Activated CD4-positive, alpha-beta T cell treated with anti-CD3 and anti-CD28 coated beads, Interleukin-2, Interleukin-6, amounts not matched to agents 100 ng/mL and 50 ng/mL, durations not matched to agents 16 hours and 8 hours (primary cell): ENCODE results near the gene MYL6.
A peak's percentile ranks its signal among the peaks of the same experiment; 100 is the strongest.
"Not testable (repeated sequence)": the region's sequence is repeated elsewhere in the genome, so short reads cannot be mapped to it uniquely, and the experiment has no call there.

ENCODE experiments used
- DNase-seq: peaks from one replicate; pipeline ENCODE4 v3.0.0-alpha.2; 2020

The MYL6 gene

DNA sequence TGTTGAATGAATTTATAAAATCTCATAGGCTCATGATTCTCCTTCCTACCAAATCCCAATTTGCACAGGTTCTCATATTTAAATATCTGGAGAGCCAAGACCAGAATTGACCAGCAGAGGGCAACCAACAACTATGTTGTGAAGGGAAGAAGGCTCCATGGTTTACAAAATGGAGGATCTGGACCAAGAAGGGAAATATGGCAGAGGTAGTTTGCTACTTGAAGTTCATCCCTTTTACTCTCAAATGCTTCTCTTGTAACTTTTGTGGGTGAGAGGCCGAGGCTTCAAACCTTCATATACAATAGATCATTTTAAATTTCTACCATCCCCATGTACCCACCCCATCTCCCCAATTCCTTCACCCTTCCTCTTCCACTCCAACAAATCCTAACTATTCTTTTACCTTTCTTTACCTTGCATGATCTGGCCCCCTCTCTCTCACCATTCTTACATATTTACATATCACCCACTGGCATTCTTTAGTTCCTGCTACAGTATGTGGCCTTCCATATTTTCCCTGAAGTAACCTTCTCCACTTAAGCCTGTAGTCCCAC, 34.9 kb downstream of the MYL6 start:
- peak; percentile 87 for DNase-seq

DNA sequence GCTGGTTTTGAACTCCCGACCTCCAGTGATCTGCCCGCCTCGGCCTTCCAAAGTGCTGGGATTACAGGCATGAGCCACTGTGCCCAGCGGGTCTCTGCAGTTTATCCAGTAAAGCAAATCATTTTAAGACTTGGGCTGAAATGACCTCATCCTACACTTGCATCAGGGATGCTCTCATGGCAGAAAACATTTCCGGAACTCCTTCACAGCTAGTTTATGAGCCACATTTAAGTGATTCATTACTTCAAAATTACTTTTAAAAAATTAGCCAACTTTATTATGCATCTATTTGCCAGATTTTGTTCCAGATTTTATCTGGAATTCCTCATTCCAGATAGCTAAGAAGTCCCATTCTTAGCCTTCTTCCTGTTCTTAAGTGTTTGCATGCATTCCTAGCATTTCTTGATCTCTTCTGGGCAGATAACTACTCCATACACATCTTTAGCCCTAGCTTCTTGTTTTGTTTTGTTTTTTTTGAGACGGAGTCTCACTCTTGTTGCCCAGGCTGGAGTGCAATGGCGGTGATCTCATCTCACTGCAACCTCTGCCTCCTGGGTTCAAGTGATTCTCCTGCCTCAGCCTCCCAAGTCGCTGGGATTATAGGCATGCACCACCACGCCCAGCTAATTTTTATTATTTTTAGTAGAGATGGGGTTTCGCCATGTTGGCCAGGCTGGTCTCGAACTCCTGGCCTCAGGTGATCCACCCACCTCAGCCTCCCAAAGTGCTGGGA, 38.8 kb downstream of the MYL6 start:
- DNase-seq = not testable (repeated sequence)

DNA sequence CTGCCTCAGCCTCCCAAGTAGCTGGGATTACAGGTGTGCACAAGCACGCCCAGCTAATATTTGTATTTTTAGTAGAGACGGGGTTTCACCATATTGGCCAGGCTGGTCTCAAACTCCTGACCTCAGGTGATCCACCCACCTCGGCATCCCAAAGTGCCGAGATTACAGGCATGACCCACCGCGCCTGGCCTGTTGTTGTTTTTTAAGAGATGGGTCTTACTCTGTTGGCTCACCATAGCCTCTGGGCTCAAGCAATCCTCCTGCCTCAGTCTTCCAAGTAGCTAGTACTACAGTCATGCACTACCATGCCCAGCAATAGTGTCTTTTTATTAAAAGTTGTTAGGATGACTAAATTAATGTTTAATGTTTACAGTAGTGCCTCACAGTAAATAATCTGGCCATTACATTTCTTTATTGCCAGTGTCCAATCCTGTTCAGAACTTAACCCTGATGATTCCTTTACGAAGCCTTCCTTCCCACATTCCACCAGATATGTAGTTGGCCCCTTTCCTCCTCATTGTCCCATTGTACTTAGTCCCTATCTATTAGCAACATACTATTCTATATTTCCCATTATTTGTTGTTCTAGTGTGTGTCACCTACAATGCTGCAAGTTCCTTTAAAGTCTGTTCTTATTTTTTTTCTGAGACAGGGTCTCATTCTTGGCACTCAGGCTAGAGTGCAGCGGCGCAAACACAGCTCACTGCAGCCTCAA, 39.9 kb downstream of the MYL6 start:
- no peak for DNase-seq

DNA sequence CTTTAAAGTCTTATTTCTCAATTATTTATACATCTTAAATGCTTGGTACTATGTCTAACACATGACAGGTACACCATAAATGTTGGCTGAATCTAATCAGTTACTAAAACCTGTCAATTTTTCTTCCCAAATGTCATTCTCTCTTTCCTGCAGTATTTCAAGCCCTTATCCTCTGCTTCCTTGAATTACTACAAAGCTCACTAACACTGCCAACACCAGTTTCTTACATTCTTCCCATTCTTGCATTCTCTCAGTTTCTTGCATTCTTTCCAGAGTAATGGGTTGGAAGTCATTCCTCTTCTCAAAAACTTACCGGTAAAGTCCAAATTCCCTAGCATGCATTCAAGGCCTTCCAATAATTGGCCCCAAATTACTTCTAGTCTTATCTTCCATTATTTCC, 40.7 kb downstream of the MYL6 start:
- no peak for DNase-seq

DNA sequence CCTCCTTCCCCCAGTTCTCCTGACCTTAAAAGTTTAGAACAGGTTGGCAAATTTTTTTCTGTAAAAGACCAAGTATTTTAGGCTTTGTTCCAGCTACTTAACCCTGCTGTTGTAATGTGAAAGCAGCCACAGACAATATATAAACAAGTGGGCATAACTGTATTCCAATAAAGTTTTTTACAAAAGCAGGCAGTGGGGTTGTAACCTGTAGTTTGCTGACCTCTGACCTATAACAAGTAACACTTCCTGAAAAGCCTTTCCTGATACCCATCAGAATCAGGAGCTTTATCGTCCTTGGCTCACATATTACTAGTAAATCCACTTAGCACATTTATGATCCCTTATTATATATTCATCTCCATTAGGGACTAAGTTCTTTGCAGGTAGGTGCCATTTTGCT, 44.2 kb downstream of the MYL6 start:
- DNase-seq = no peak

DNA sequence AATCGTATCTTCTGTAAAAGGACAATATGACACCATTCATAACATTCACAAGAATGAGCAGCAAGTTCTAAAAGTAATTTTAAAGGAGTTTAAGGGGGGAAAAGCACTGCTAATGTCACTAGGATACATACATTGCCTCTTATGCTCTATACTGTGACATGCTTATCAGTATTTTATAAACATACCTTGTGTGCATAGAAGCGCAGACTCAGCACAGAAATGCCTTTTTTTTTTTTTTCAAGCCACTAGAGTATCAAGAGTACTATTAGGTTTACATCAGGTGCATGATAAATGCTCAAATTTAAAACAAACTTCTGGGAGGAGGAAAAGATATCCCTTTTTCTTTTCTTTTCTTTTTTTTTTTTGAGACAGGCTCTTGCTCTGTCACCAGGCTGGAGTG, 44.7 kb downstream of the MYL6 start:
- no peak for DNase-seq

DNA sequence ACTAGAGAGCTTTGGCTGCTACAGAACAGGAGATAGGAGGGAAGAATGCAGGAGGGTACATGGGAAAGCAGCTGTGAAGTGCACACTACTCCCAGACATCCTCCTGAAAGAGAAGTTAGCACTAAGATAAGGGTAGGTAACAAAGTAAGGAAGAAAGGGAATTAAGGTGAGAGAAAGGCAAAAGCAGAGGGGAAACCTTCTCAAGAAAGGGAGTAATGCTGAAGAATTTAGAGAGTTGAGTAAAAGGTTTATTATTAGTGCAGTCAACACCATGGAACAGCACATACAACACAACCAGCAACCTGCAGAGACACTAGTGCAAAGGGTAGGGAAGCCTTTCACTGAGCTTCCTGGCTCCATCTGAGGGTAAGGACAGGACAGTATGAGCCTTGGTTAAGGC, 46.1 kb downstream of the MYL6 start:
- DNase-seq = no peak

DNA sequence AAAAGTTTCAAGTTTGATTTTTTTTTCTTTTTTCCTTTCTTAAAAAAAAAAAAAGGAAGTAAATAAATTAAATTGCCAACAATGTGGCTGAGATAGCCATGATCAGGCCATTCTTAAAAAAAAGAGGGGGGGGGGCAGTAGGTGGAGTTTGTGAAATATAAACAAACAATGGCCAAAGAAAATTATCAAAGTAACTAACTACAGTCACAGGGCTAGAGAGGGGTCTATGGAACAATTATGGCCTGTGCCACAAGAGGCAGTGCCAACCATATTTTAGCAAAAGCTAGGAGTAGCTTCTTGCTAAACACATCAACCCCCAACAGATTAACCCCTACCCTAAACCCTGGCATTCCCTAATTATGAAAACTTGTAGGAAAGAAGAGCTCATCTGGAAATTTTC, 47.3 kb downstream of the MYL6 start:
- no peak for DNase-seq

DNA sequence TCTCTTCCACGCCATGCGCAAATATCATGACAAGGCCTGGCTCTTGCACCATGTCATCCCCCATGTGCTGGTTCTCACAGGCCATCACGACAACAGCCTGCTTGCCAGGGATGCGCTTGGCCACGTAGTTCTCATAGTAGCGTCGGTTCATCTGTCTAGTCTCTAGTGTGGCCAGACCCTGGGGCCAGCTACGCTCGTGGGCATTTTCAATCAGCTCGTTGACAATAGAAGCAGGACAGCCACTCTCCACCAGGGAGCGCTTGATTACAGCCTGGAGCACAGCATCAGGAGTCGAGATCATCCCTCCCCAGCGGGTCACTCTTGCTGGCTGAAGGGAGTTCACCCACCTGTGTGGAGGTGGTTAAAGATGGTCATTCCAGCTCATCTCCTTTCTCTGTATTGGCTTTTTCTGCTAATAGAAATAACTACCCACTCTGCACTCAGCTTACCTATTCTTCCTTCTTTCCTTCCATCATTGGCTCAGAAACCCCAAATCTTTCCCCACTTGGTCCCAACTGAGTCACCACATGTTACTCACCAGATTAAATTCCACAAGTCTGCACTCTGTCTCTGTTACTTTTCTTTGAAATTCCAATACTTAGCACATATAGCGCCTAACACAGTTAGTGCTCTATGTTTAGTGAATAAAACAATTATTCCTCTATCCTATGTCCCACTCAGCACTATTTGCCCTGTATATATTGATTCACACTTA, 48.5 kb downstream of the MYL6 start:
- DNase-seq = peak; percentile 45

DNA sequence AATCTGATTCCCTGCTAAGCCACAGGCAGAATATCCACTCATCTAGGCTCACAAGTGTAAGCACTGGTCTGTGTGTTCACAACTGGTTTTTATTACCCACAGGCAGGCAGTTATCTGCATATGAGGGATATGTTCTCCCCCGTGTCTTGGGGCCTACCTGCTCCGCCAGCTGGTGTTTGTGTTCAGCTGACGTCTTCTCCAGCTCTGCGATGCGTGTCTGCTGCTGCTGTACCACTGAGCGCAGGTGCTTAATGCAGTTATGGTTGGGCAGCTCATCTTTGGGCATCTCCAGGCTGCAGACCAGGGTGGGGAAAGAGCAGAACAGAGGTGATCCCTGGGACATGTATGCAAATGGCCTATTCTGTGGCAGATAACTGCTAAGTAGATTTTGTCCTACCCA, 49.8 kb downstream of the MYL6 start:
- no peak for DNase-seq
